HL-60/S4 treated with phorbol 12-myristate 13-acetate at 8.2 ng/mL for 4 days and 3 days (cell line): ENCODE results near the gene NNMT.

Experiments
- in situ Hi-C: fragments of 300-500 bp; cut with MboI; formaldehyde crosslinking; loops from 2 replicates; pipeline ENCODE4 v1.15.0; 2022; ENCODE audit warnings: low sequenced_read_pairs

Gene NNMT

GRCh38 chr11:114262681-114263512 is 33.3 kb upstream of the NNMT start:
- in situ Hi-C loops = loop anchor here (5.0 kb wide), 1 partner anchor 271 kb away; no protein-coding TSS in a partner anchor

- in situ Hi-C loops = loop anchor here (5.0 kb wide), 1 partner anchor 271 kb away; no protein-coding TSS in a partner anchor
These were observed 32.6 kb upstream of the NNMT start for GRCh38 chr11:114263513-114264170.

DNA sequence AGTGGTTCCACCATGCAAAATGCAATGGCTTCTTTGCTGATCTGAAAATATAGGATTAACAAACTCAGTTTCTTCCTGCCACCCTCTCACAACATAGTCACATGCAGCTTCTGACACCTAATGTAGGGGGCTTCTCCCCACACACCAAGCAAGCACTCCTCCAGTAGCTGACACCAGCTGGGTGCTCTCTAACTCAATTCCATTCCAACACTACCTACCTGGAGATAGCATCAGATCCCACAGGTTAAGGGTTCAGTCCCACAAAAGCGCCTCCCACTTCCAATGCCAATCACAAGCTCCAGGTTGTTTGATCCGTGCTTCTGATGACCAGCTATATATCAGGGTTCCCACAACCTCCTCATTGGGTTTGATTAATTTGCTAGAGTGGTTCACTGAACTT is 31.8 kb upstream of the NNMT start:
- in situ Hi-C loops = loop anchor here (5.0 kb wide), 1 partner anchor 272 kb away; no protein-coding TSS in a partner anchor

GRCh38 chr11:114265122-114265878 is 30.9 kb upstream of the NNMT start:
- in situ Hi-C loops = no loop called here

- in situ Hi-C loops = no loop called here
These were observed 26.7 kb upstream of the NNMT start for GRCh38 chr11:114269498-114269897.

DNA sequence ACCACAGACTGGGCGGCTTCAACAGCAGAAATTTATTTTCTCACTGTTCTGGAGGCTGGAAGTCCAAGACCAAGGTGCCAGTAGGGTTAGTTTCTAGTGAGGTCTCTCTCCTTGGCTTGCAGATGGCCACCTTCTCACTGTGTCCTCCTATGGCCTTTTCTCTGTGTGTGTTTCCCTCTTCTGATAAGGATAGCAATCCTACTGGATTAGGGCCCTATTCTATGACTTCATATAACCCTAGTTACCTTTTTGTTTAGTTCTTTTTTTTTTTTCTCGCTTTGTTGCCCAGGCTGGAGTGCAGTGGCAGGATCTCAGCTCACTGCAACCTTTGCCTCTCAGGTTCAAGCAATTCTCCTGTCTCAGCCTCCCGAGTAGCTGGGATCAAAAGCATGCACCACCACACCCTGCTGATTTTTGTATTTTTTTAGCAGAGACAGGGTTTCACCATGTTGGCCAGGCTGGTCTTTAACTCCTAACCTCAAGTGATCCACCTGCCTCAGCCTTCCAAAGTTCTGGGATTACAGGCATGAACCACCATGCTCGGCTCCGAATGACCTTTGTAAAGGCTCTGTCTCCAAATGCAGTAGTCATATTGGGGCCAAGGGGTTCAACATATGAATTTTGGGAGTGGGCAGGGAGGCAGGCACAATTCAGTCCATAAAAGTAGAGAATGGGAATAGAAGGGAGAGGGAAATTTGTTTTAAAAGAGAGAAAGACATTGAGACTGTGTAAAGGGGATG is 25.5 kb upstream of the NNMT start:
- in situ Hi-C loops = no loop called here

- in situ Hi-C loops = no loop called here
These were observed 24.9 kb upstream of the NNMT start for GRCh38 chr11:114271316-114271715.

DNA sequence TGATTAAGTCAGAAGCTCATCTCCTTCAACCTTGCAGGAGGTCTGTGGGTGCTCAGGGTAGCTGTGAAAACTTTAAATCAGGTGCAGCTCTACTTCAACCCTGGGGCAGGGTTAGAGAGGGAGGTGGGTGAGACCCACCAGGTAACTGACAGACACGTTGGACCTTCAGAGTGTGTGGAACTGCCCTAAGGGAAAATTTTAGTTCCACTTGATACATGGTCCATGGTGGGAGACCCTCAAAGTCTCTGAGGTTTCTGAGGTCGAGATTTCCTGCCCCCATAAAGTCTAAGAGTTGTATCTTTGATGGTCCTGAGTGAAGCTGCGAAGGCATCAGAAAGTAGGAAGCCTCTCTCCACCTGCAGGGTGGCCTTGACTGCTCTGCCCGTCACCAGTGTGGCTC is 23.9 kb upstream of the NNMT start:
- in situ Hi-C loops = no loop called here

DNA sequence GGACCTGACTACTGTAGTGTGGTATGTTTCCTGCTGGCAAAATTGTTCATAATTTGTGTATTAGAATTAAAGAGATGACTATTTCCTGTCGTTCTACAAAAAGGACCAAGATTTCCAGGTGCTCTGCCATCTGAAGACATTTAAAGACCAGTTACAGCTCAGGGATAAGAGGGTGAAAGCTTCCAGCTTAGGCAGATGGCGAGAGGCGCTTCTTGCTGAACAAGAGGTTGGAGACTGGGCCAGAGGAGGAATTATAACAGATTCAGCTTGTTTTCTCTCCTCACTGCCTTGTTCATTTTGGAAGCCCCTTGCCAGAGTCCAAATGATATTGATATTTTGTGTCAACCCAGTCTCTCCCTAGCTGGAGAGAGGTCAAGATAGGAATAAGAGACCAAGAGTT is 23.1 kb upstream of the NNMT start:
- in situ Hi-C loops = no loop called here

- in situ Hi-C loops = no loop called here
These were observed 22.1 kb upstream of the NNMT start for GRCh38 chr11:114273890-114274635.

DNA sequence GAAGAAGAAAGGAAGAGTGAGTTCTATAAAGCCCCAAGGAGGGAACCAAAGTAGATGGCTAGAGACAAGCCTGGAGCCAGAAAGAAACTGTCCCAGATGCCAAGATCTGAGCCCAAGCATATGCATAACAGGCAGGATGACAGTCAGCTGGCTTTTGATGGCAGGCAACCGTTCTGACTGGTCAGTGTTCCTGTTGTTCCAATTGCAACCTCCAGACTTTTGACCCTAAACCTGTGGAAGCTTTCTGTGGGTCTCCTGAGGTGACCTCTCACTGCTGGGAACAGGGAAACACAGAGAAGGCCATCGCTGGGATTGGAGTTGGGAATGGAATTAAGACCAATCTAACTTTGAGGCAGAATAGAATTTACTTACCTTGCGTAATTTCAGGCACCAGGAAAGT is 21.6 kb upstream of the NNMT start:
- in situ Hi-C loops = no loop called here

- in situ Hi-C loops = no loop called here
These were observed 20.9 kb upstream of the NNMT start for GRCh38 chr11:114275280-114275679.

- in situ Hi-C loops = no loop called here
These were observed 20.1 kb upstream of the NNMT start for GRCh38 chr11:114276077-114276476.

DNA sequence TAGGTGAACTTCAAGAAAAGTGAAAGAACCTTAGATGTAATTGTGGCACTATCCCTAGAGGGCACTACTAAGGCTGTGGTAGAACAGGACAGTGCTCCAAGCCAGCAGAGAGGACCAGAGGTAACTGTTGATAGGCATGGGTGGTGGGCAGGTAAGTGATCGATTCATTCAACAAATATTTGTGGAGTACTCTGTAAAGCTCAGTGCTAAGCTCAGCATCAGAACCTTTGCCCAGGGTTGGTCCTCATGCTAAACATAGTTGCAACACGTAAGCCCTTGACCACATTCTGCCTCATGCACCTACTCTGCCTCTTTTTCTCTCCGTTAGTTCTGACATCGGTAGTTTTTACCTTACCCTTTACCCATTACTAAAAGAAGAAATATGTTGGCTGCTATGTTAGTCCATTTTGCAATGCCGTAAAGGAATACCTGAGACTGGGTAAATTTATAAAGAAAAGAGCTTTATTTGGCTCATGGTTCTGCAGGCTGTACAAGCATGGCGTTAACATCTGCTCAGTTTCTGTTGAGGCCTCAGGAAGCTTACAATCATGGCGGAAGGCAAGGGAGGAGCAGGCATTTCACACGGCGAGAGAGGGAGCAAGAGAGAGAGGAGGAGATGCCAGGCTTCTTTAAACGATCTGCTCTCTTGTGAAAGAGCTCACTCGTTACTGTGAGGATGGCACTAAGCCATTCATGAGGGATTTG is 18.4 kb upstream of the NNMT start:
- in situ Hi-C loops = no loop called here

GRCh38 chr11:114278342-114279065 is 17.7 kb upstream of the NNMT start:
- in situ Hi-C loops = no loop called here

DNA sequence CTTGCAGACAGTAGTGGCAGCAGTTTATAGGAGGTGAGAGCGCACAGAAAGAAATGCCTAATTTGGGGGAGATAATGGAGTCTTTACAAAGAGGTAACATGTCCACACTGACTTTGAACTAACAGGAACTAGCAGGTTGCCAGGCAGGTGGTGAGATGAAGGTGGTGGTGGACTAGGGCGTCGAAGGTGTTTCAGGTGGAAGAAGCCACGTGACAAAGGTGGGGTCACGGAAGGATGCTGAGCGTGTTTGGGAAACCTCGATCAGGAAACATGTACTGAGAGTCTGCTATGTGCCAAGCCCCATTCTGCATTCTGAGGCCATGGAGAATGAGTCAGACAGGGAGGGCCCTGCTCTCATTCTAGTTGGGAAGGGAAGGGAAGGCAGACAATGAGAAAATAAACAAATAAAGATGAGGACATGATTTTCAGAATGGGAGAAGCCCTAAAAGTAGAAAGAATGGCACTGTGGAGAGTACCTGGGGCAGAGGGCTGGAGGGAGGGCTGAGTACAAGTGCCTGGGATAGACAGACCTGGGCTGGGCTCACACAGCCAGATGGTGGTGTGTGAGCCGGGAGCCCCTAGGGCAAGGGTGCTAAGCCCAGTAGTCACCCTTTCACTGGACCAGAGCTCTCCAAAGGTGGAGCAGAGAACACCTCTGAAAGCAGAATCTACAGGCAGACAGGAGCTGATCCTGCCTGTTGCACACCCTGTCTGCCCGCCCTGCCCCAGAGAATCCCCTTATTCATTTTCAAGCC is 16.2 kb upstream of the NNMT start:
- in situ Hi-C loops = no loop called here

DNA sequence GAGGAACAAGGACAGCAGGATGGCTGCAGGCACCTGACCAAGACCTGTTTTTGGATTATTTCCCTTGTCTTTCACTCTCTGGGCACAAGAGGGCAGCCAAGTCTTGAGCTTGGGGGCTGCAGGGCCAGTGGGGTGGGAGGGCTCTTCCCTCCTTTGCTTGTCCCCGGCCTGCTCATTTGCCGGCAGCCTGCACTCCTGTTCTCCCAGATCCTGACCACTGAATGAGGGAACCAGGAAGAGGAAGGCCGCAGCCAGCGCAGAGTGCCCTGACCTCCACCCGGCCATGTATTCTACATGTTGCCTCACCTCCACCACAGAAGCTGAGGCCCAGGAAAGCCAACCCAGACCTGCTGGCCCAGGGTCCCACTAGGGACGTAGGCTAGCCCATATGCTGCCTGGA is 15.5 kb upstream of the NNMT start:
- in situ Hi-C loops = no loop called here

- in situ Hi-C loops = no loop called here
These were observed 14.7 kb upstream of the NNMT start for GRCh38 chr11:114281388-114281956.
